Measurements from ENCODE around the gene LRRN3.
A peak's percentile ranks its signal among the peaks of the same experiment; 100 is the strongest.

LRRN3 gene

GRCh38 chr7:111138586-111138985 lies 47.7 kb downstream of the LRRN3 start:
- no peaks in the 10 kb centered on the region for H3K9me2 ChIP-seq (replicated peaks; ENCODE audit: low read depth, low read length)
- H3K4me3 ChIP-seq (ENCODE audit: low read length, poor library complexity, severe bottlenecking) = peak overlapping the region; percentile 57
- 0 out of 2 replicates have a peak, but pooled peaks cover 5% of the 10 kb centered on the region for H3F3A ChIP-seq (ENCODE audit: low read depth)
- H2AFZ ChIP-seq (ENCODE audit: low read length) = no peak overlapping the region
- H3K9ac ChIP-seq (ENCODE audit: low read depth, low read length, poor library complexity, severe bottlenecking) = no peak overlapping the region
- TF ChIP-seq, protein P1, sequence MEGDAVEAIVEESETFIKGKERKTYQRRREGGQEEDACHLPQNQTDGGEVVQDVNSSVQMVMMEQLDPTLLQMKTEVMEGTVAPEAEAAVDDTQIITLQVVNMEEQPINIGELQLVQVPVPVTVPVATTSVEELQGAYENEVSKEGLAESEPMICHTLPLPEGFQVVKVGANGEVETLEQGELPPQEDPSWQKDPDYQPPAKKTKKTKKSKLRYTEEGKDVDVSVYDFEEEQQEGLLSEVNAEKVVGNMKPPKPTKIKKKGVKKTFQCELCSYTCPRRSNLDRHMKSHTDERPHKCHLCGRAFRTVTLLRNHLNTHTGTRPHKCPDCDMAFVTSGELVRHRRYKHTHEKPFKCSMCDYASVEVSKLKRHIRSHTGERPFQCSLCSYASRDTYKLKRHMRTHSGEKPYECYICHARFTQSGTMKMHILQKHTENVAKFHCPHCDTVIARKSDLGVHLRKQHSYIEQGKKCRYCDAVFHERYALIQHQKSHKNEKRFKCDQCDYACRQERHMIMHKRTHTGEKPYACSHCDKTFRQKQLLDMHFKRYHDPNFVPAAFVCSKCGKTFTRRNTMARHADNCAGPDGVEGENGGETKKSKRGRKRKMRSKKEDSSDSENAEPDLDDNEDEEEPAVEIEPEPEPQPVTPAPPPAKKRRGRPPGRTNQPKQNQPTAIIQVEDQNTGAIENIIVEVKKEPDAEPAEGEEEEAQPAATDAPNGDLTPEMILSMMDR (conservative IDR thresholded peaks at IDR 0.05; ENCODE audit: low read length) = no peak
- no peak for TF ChIP-seq EZH2phosphoT487 (IDR thresholded peaks at IDR 0.05; ENCODE audit: borderline replicate concordance)
- H3K9me3 ChIP-seq (ENCODE audit: insufficient read depth, low read depth, low read length) = no peaks in the 10 kb centered on the region
- no peaks in the 10 kb centered on the region for H3K36me3 ChIP-seq (ENCODE audit: insufficient read depth, low read length)
- peak overlapping the region; percentile 69 for H3K4me2 ChIP-seq (ENCODE audit: low read depth, low read length, poor library complexity, severe bottlenecking)
- H3K4me1 ChIP-seq (ENCODE audit: insufficient read depth, low read length, poor library complexity, severe bottlenecking) = peaks cover 37% of the 10 kb centered on the region
- H3K79me2 ChIP-seq (ENCODE audit: insufficient read depth, low read length) = no peaks in the 10 kb centered on the region
- no peaks in the 10 kb centered on the region for H4K20me1 ChIP-seq (ENCODE audit: insufficient read depth, low read length, poor library complexity, severe bottlenecking)
- no peaks in the 10 kb centered on the region for H3K27me3 ChIP-seq (ENCODE audit: insufficient read depth, low read length, poor library complexity, severe bottlenecking)

- H3K9me3 ChIP-seq (ENCODE audit: insufficient read depth, low read depth, low read length) = no peaks in the 10 kb centered on the region
- no peaks in the 10 kb centered on the region for H3K27me3 ChIP-seq (ENCODE audit: insufficient read depth, low read length, poor library complexity, severe bottlenecking)
- H3K79me2 ChIP-seq (ENCODE audit: insufficient read depth, low read length) = no peaks in the 10 kb centered on the region
- H3F3A ChIP-seq (ENCODE audit: low read depth) = 0 out of 2 replicates have a peak, but pooled peaks cover 5% of the 10 kb centered on the region
- H3K4me3 ChIP-seq (ENCODE audit: low read length, poor library complexity, severe bottlenecking) = no peak overlapping the region
- peak overlapping the region; percentile 69 for H3K4me2 ChIP-seq (ENCODE audit: low read depth, low read length, poor library complexity, severe bottlenecking)
- no peaks in the 10 kb centered on the region for H3K36me3 ChIP-seq (ENCODE audit: insufficient read depth, low read length)
- peaks cover 37% of the 10 kb centered on the region for H3K4me1 ChIP-seq (ENCODE audit: insufficient read depth, low read length, poor library complexity, severe bottlenecking)
- H4K20me1 ChIP-seq (ENCODE audit: insufficient read depth, low read length, poor library complexity, severe bottlenecking) = no peaks in the 10 kb centered on the region
- H3K9me2 ChIP-seq (replicated peaks; ENCODE audit: low read depth, low read length) = no peaks in the 10 kb centered on the region
- no peak for TF ChIP-seq EZH2phosphoT487 (IDR thresholded peaks at IDR 0.05; ENCODE audit: borderline replicate concordance)
- TF ChIP-seq, protein P1 (conservative IDR thresholded peaks at IDR 0.05; ENCODE audit: low read length) = no peak
- no peak overlapping the region for H2AFZ ChIP-seq (ENCODE audit: low read length)
- H3K9ac ChIP-seq (ENCODE audit: low read depth, low read length, poor library complexity, severe bottlenecking) = peak overlapping the region; percentile 7
Measured at GRCh38 chr7:111140091-111140865, 49.4 kb downstream of the LRRN3 start.

DNA sequence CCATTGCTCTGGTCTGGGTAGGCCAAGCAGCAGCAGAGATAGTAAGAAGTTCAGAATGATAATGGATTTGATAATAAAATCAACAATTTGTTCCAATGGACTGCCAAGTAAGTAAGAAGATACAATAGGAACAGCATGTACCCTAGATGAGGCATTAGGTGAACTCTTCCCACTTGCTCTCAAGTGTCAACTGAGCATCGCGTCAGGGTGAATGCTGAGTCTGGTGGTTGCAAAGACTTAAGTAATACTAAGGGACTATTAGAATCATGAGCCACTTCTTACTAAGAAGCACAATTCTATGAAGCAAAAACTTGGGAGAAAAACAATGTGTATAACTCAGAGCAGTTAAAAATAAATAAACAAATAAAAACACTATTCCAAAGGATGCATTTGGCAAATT lies 54.5 kb downstream of the LRRN3 start:
- Histone ChIP-seq H3K27me3 (ENCODE audit: insufficient read depth, low read length, poor library complexity, severe bottlenecking) (no peaks in the 10 kb centered on the region), H3K9me3 (ENCODE audit: insufficient read depth, low read depth, low read length) (no peaks in the 10 kb centered on the region), H3K4me1 (ENCODE audit: insufficient read depth, low read length, poor library complexity, severe bottlenecking) (peaks cover 10% of the 10 kb centered on the region), H3K4me3 (ENCODE audit: low read length, poor library complexity, severe bottlenecking) (no peak overlapping the region), H2AFZ (ENCODE audit: low read length) (no peak overlapping the region), H3K79me2 (ENCODE audit: insufficient read depth, low read length) (no peaks in the 10 kb centered on the region), H3K4me2 (ENCODE audit: low read depth, low read length, poor library complexity, severe bottlenecking) (no peak overlapping the region), H4K20me1 (ENCODE audit: insufficient read depth, low read length, poor library complexity, severe bottlenecking) (no peaks in the 10 kb centered on the region), H3K36me3 (ENCODE audit: insufficient read depth, low read length) (no peaks in the 10 kb centered on the region), H3K9ac (ENCODE audit: low read depth, low read length, poor library complexity, severe bottlenecking) (no peak overlapping the region), H3F3A (ENCODE audit: low read depth) (no peaks in the 10 kb centered on the region), H3K9me2 (replicated peaks; ENCODE audit: low read depth, low read length) (no peaks in the 10 kb centered on the region)
- no peak for TF ChIP-seq EZH2phosphoT487 (IDR thresholded peaks at IDR 0.05; ENCODE audit: borderline replicate concordance)
- TF ChIP-seq, protein P1 (conservative IDR thresholded peaks at IDR 0.05; ENCODE audit: low read length) = no peak
